ENCODE data around the gene ENTREP3.

DNA sequence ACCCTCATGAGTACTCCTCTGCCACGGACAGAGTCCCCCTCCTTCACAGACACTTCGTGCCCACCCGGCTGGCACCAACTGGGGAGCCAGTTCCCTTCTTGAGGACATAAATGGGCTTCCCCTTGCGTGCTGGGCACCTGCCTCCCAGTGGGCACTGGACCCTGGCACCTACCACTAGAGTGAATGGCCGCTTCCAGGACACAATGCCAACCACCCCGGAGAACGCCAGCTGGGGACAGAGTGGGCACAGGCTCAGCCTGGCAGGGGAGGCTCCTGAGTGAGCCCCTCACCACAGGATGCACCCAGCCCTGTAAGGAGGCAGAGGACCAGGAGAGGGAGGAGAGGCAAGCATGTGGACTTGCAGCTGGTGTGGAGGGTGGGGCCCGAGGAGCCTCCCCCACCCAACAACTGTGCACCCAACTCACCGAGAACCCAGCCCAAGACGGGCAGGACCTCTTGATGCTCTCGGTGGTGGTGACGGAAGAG is 1.0 kb downstream of the ENTREP3 start:
- TF ChIP-seq, protein P1, sequence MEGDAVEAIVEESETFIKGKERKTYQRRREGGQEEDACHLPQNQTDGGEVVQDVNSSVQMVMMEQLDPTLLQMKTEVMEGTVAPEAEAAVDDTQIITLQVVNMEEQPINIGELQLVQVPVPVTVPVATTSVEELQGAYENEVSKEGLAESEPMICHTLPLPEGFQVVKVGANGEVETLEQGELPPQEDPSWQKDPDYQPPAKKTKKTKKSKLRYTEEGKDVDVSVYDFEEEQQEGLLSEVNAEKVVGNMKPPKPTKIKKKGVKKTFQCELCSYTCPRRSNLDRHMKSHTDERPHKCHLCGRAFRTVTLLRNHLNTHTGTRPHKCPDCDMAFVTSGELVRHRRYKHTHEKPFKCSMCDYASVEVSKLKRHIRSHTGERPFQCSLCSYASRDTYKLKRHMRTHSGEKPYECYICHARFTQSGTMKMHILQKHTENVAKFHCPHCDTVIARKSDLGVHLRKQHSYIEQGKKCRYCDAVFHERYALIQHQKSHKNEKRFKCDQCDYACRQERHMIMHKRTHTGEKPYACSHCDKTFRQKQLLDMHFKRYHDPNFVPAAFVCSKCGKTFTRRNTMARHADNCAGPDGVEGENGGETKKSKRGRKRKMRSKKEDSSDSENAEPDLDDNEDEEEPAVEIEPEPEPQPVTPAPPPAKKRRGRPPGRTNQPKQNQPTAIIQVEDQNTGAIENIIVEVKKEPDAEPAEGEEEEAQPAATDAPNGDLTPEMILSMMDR (conservative IDR thresholded peaks at IDR 0.05), result no peak
- no peak for TF ChIP-seq ZFX (IDR thresholded peaks at IDR 0.05)

All from C4-2B (cell line).